H1 (cell line): ENCODE data around the gene PEX14. TPM values are rescaled to one million over a fixed set of nuclear protein-coding genes. Genes with fewer than 3 reads are reported as not detected.

ENCODE experiments used
- CTCF ChIA-PET: fragments of 300-600 bp; sonication (Branson Sonifier 250); formaldehyde crosslinking; loops from one replicate; lab custom pipeline; 2021; ENCODE audit not compliant: partially characterized antibody; lab: Charles Lee
- POLR2A ChIA-PET: fragments of 300-600 bp; sonication (Branson Sonifier 250); formaldehyde crosslinking; loops from one replicate; lab custom pipeline; 2021; ENCODE audit warnings: inconsistent platforms; ENCODE audit not compliant: partially characterized antibody; lab: Charles Lee
- DNase-seq, 2 experiments: peaks; one replicate each; pipeline versions ENCODE4 v3.0.0 to v3.0.0-alpha.2; 2010 to 2022; ENCODE audit warnings: low spot score in 2 of 2, low read depth in 1 of 2, mixed read lengths in 1 of 2
- FAIRE-seq: peaks from 2 replicates; lab custom pipeline; 2011; peaks lifted over from hg19 to GRCh38; lab: Jason Lieb, UNC
- H2AFZ ChIP-seq: 2 replicates; pipeline ENCODE4 v1.8.1; 2012; ENCODE audit warnings: low read length, inconsistent platforms
- H2AK5ac ChIP-seq: 2 replicates; pipeline ENCODE4 v1.6.1; 2013; ENCODE audit warnings: low read depth, low read length
- H2BK120ac ChIP-seq: replicated peaks from 2 replicates; pipeline ENCODE3; 2013; ENCODE audit warnings: low read depth, low read length, inconsistent platforms
- H2BK12ac ChIP-seq: 2 replicates; pipeline ENCODE4 v1.6.1; 2013; ENCODE audit warnings: low read depth, low read length
- H2BK15ac ChIP-seq: 2 replicates; pipeline ENCODE4 v1.6.1; 2013; ENCODE audit warnings: low read length
- H2BK20ac ChIP-seq: 2 replicates; pipeline ENCODE4 v1.6.1; 2013; ENCODE audit warnings: low read length
- H2BK5ac ChIP-seq: 2 replicates; pipeline ENCODE4 v1.6.1; 2013; ENCODE audit warnings: low read depth, low read length
- H3K14ac ChIP-seq: 2 replicates; pipeline ENCODE4 v1.6.1; 2013; ENCODE audit warnings: inconsistent platforms; ENCODE audit not compliant: insufficient read length
- H3K18ac ChIP-seq: 2 replicates; pipeline ENCODE4 v1.6.1; 2013; ENCODE audit warnings: low read length; ENCODE audit errors: extremely low read depth
- H3K23ac ChIP-seq: 2 replicates; pipeline ENCODE4 v1.6.1; 2013; ENCODE audit warnings: inconsistent platforms; ENCODE audit not compliant: insufficient read length
- H3K23me2 ChIP-seq: 2 replicates; pipeline ENCODE4 v1.6.1; 2013; ENCODE audit warnings: low read depth, low read length
- H3K27ac ChIP-seq: 2 replicates; pipeline ENCODE4 v1.6.1; 2011; ENCODE audit warnings: low read depth, low read length, inconsistent platforms
- H3K27me3 ChIP-seq, 4 experiments: replicated peaks in 1 of 4; 1 replicate in 1 of 4; 2 replicates in 3 of 4; pipeline versions ENCODE4 v1.6.1 to v1.8.1; 2011 to 2013; ENCODE audit warnings: low read length in 3 of 4, mild to moderate bottlenecking in 3 of 4, inconsistent platforms in 2 of 4, mixed read lengths in 2 of 4, moderate library complexity in 1 of 4; ENCODE audit not compliant: control insufficient read depth in 3 of 4, insufficient read depth in 3 of 4; ENCODE audit errors: extremely low read depth in 1 of 4
- H3K36me3 ChIP-seq, 4 experiments: 2 replicates each; pipeline versions ENCODE4 v1.6.1 to v1.8.1; 2011 to 2013; ENCODE audit warnings: mild to moderate bottlenecking in 4 of 4, low read length in 3 of 4, moderate library complexity in 2 of 4, control low read depth in 1 of 4, inconsistent platforms in 1 of 4; ENCODE audit not compliant: insufficient read depth in 4 of 4, control insufficient read depth in 2 of 4
- H3K4ac ChIP-seq: replicated peaks from 2 replicates; pipeline ENCODE3; 2013; ENCODE audit warnings: low read length, low read depth, mixed read lengths, inconsistent platforms; ENCODE audit not compliant: insufficient read length
- H3K4me1 ChIP-seq, 4 experiments: replicated peaks in 1 of 4; 1 replicate in 1 of 4; 2 replicates in 3 of 4; pipeline versions ENCODE4 v1.6.1 to v1.8.1; 2011 to 2013; ENCODE audit warnings: low read length in 3 of 4, inconsistent platforms in 2 of 4, mixed read lengths in 1 of 4; ENCODE audit not compliant: insufficient read depth in 4 of 4, control insufficient read depth in 3 of 4
- H3K4me2 ChIP-seq, 2 experiments: 2 replicates each; pipeline versions ENCODE4 v1.6.1 to v1.8.1; 2011 to 2013; ENCODE audit warnings: low read depth in 2 of 2, low read length in 2 of 2, control low read depth in 1 of 2, inconsistent platforms in 1 of 2, mild to moderate bottlenecking in 1 of 2; ENCODE audit not compliant: insufficient read depth in 1 of 2
- H3K4me3 ChIP-seq, 4 experiments: fragments of 200-600, 300-600 bp in 1 of 4; sonication (generic), shearing (Covaris generic), sonication (Bioruptor Twin) in 1 of 4; 2 replicates each; pipeline versions ENCODE4 v1.5.1 to v1.8.1; 2011 to 2016; ENCODE audit warnings: low read length in 4 of 4, low read depth in 3 of 4, control low read depth in 2 of 4, inconsistent platforms in 2 of 4, mild to moderate bottlenecking in 2 of 4, mixed read lengths in 1 of 4, moderate library complexity in 1 of 4; ENCODE audit not compliant: insufficient read depth in 2 of 4; ENCODE audit errors: extremely low read depth in 1 of 4
- H3K56ac ChIP-seq: replicated peaks from 2 replicates; pipeline ENCODE3; 2013; ENCODE audit warnings: low read depth, mild to moderate bottlenecking, mixed read lengths, low read length, inconsistent platforms; ENCODE audit not compliant: insufficient read length
- H3K79me1 ChIP-seq: 2 replicates; pipeline ENCODE4 v1.6.1; 2013; ENCODE audit warnings: low read depth, low read length, control low read depth
- H3K79me2 ChIP-seq, 2 experiments: 2 replicates each; pipeline versions ENCODE4 v1.6.1 to v1.8.1; 2012 to 2013; ENCODE audit warnings: low read length in 2 of 2, mild to moderate bottlenecking in 2 of 2, inconsistent platforms in 1 of 2; ENCODE audit not compliant: insufficient read depth in 2 of 2, control insufficient read depth in 1 of 2
- H3K9ac ChIP-seq, 4 experiments: replicated peaks in 1 of 4; 1 replicate in 1 of 4; 2 replicates in 3 of 4; pipeline versions ENCODE4 v1.6.1 to v1.8.1; 2011 to 2013; ENCODE audit warnings: low read depth in 3 of 4, low read length in 3 of 4, control low read depth in 2 of 4, mild to moderate bottlenecking in 2 of 4, moderate library complexity in 2 of 4, inconsistent platforms in 1 of 4; ENCODE audit errors: extremely low read depth in 1 of 4
- H3K9me3 ChIP-seq, 2 experiments: 2 replicates each; pipeline versions ENCODE4 v1.6.1 to v1.8.1; 2012 to 2013; ENCODE audit warnings: mild to moderate bottlenecking in 2 of 2, moderate library complexity in 2 of 2, control low read depth in 1 of 2, inconsistent platforms in 1 of 2, low read depth in 1 of 2, low read length in 1 of 2, mixed read lengths in 1 of 2; ENCODE audit not compliant: insufficient read depth in 2 of 2
- H4K20me1 ChIP-seq, 2 experiments: replicated peaks in 1 of 2; 2 replicates each; pipeline versions ENCODE3 to v1.8.1; 2011 to 2013; ENCODE audit warnings: inconsistent platforms in 2 of 2, low read length in 2 of 2, mild to moderate bottlenecking in 1 of 2; ENCODE audit not compliant: insufficient read depth in 2 of 2, control insufficient read depth in 1 of 2
- H4K5ac ChIP-seq: 2 replicates; pipeline ENCODE4 v1.6.1; 2013; ENCODE audit warnings: low read length, low read depth, mixed read lengths, inconsistent platforms; ENCODE audit not compliant: insufficient read length
- H4K8ac ChIP-seq: 2 replicates; pipeline ENCODE4 v1.8.0; 2013; ENCODE audit warnings: mild to moderate bottlenecking, moderate library complexity, low read length, inconsistent platforms; ENCODE audit not compliant: insufficient read depth; ENCODE audit errors: extremely low read depth
- H4K91ac ChIP-seq: replicated peaks from 2 replicates; pipeline ENCODE3; 2013; ENCODE audit warnings: low read length, mixed read lengths, inconsistent platforms; ENCODE audit not compliant: insufficient read length
- TAF1 ChIP-seq: IDR thresholded peaks from 2 replicates; pipeline ENCODE4 v1.6.1; 2011; ENCODE audit warnings: mild to moderate bottlenecking, low read depth, low read length
- WGBS, 2 experiments: shearing (Covaris generic) in 1 of 2; methylation state at CpG; one replicate each; pipeline versions ENCODE4 v1.1.6 to v1.1.7; 2013 to 2015; ENCODE audit warnings: low lambda C conversion rate in 2 of 2, mixed read lengths in 2 of 2, inconsistent platforms in 1 of 2, low coverage in 1 of 2, missing lambda C conversion rate in 1 of 2; ENCODE audit not compliant: insufficient replicate concordance in 2 of 2, insufficient coverage in 1 of 2, insufficient read length in 1 of 2; ENCODE audit errors: extremely low coverage in 1 of 2, missing lambda C conversion rate in 1 of 2; 5-methylcytosine and 5-hydroxymethylcytosine counted together
- polyA plus RNA-seq, 7 experiments: library from polyadenylated mRNA; depleted of rRNA in 3 of 7; stranded (reverse) in 5 of 7; unstranded in 2 of 7; fragments of >200 nt in 5 of 7; fragments of 200-250 nt in 2 of 7; gene quantifications; 1 replicate in 5 of 7; 2 replicates in 1 of 7; 4 replicates in 1 of 7; pipeline versions ENCODE4 v1.2.1 to v1.2.3, GENCODE V29; 2011 to 2013; ENCODE audit warnings: missing spikeins in 2 of 7, mixed read lengths in 2 of 7
- total RNA-seq: library from RNA; stranded (reverse); fragmentation: NEBNext Ultra II Directional; extraction: Animal tissue kit (Norgen Biotek cat#: 25700); gene quantifications from 2 replicates; pipeline ENCODE4 v1.2.1, GENCODE V29; 2021

The PEX14 gene
- total and polyA plus RNA-seq, 2 of the 8 experiments (the other 6 are each of a cell fraction or from before 2014, with no cell fraction given): 13.0 to 19.8 TPM

GRCh38 chr1:10652626-10653025 lies 177.9 kb downstream of the PEX14 start:
- no peak overlapping the region for H2BK5ac ChIP-seq
- no peak overlapping the region for H2BK15ac ChIP-seq
- no peak overlapping the region for H2BK20ac ChIP-seq
- H3K4ac ChIP-seq: no peak overlapping the region
- H3K4me3 ChIP-seq: no peak overlapping the region
- H4K91ac ChIP-seq: no peak overlapping the region
- H2AK5ac ChIP-seq: no peak overlapping the region
- no peak overlapping the region for H2BK12ac ChIP-seq
- no peaks in the 10 kb centered on the region for H3K79me2 ChIP-seq
- H3K56ac ChIP-seq: no peak overlapping the region
- H3K14ac ChIP-seq: no peak overlapping the region
- peaks cover 0 to 21% (median 11%) of the 10 kb centered on the region in 4 experiments; a peak in 6 of 7 replicates for H3K4me1 ChIP-seq
- FAIRE-seq (no peak), DNase-seq (no peak)
- no peak overlapping the region for H3K23ac ChIP-seq
- peaks cover 0 to 5% (median 0%) of the 10 kb centered on the region in 4 experiments; a peak in 2 of 8 replicates for H3K36me3 ChIP-seq
- H3K23me2 ChIP-seq: no peaks in the 10 kb centered on the region; the same call in 1 of the 2 replicates
- CTCF ChIA-PET: no interaction called here
- no peak overlapping the region for H2BK120ac ChIP-seq
- H3K27ac ChIP-seq: no peak overlapping the region
- peaks cover 0 to 6% of the 10 kb centered on the region in 2 experiments for H4K20me1 ChIP-seq
- H3K18ac ChIP-seq: no peak overlapping the region
- H3K4me2 ChIP-seq: no peak overlapping the region
- no peaks in the 10 kb centered on the region for H3K9me3 ChIP-seq
- H4K5ac ChIP-seq: no peak overlapping the region
- peak overlapping the region; percentile 66; the same call in 1 of the 2 replicates for H4K8ac ChIP-seq
- H3K79me1 ChIP-seq: no peaks in the 10 kb centered on the region
- WGBS, 2 experiments: 87% methylated on average over 12 of the region's 12 CpGs; no CpG with 5 or more reads in 1 of the 2 experiments
- POLR2A ChIA-PET: interaction anchor here (0.7 kb wide), 1 partner anchor 13 kb away, joined by 3 read pairs; no protein-coding TSS in a partner anchor
- no peak for TF ChIP-seq TAF1
- TF ChIP-seq, all 59 proteins: peak for 0
- H2AFZ ChIP-seq: no peak overlapping the region
- no peak overlapping the region for H3K9ac ChIP-seq
- peaks cover 0 to 20% (median 15%) of the 10 kb centered on the region in 4 experiments; a peak in 3 of 7 replicates for H3K27me3 ChIP-seq
